Stimulated activated naive CD8-positive, alpha-beta T cell treated with anti-CD3 and anti-CD28 coated beads, Interleukin-15, amount 100 ng/mL, for 72 hours (primary cell): ENCODE results near the gene EPB41.

Source experiments
- ATAC-seq: fragments of 150-1000 bp; cut with Tn5 transposase; 2 replicates; pipeline ENCODE4 v1.10.0; 2021; ENCODE audit warnings: mild to moderate bottlenecking, moderate library complexity
- DNase-seq, 2 donors: peaks; one replicate each; pipeline ENCODE4 v3.0.0; 2021 to 2022
- H3K27ac Mint-ChIP-seq, 2 donors: one replicate each; pipeline ENCODE4 v1.8.0; 2022; ENCODE audit warnings: mild to moderate bottlenecking in 2 of 2, mixed read lengths in 2 of 2, moderate library complexity in 2 of 2
- H3K27me3 Mint-ChIP-seq: one replicate; pipeline ENCODE4 v1.8.0; 2022; ENCODE audit warnings: mixed read lengths
- H3K4me1 Mint-ChIP-seq: one replicate; pipeline ENCODE4 v1.8.0; 2022; ENCODE audit warnings: mild to moderate bottlenecking, mixed read lengths
- H3K4me3 Mint-ChIP-seq, 2 donors: one replicate each; pipeline ENCODE4 v1.8.0; 2022; ENCODE audit warnings: mild to moderate bottlenecking in 2 of 2, mixed read lengths in 2 of 2, moderate library complexity in 1 of 2
- H3K9me3 Mint-ChIP-seq, 2 donors: one replicate each; pipeline ENCODE4 v1.8.0; 2022; ENCODE audit warnings: mixed read lengths in 2 of 2

The EPB41 gene

DNA sequence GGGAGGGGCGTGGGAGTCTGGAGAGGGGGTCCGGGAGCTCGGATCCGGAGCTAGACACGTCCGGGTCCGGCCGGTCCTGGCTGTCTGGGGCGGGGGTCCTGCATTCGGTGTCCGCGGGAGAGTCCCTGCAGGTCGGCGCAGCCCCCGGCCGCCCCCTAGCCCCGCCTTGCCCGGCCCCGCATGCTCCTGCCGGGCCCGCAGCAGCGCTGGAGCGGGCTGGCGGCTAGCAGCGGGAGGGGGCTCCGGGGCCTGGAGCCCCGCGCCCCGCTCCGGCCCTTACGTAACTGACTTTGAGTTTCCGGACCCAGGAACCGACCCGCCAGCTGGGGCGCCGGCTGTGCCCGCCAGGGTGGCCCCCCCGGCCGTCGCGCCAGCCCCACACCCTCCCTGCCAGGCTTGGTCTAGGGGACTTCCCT lies 26.9 kb upstream of the EPB41 start:
- Mint-ChIP-seq H3K9me3 (no peaks in the 10 kb centered on the region), H3K4me3 (peak overlapping the region; percentile 91 to 98), H3K4me1 (peaks cover 71% of the 10 kb centered on the region), H3K27ac (peak overlapping the region; percentile 93 to 95), H3K27me3 (no peaks in the 10 kb centered on the region)
- DNase-seq (peak in 1 of 2 donors; percentile 33), ATAC-seq (peak; percentile 10)

DNA sequence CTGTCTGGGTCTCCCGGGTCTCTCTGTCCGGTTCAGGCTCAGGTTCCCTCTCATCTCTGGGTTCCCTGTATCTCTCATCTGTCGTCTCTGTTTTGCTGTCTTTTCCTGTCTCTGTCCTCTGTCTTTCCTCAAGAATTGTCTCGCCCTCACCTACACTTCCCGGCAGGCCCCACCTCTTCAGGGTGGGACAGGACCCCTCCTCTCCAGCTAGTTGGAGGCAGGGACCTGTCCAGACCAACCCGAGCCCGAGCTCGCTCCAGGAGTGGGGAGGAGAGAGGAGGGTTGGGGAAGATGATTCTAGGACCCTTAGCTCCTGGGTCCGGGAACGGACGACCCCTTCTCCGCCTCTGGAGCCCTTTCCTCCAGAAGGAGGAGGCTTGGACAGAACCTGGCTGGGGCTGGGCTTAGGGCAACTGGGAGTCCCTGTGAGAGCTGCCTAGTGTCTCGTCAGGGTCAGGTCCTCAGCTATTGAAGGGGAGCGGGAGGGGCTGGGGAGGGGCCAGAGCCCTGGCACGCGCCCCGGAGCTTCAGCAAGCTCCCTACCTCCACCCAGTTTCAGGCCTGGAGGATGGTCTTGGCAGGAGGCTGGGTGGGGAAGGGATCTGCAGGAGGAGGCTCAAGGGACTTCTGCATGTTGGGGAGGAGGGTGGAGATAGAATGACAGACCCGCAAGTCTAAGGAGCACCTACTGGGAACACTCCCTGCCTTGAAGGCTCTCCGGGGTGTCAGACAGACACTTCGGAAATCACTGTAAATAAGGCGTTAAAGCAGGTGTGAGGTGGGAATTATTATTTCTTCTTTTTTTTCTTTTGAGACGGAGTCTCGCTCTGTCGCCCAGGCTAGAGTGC lies 26.3 kb upstream of the EPB41 start:
- no peak for ATAC-seq
- Mint-ChIP-seq H3K9me3 (no peaks in the 10 kb centered on the region), H3K4me1 (peaks cover 71% of the 10 kb centered on the region), H3K4me3 (peak overlapping the region; percentile 91 to 98), H3K27ac (peak overlapping the region; percentile 92 to 93), H3K27me3 (no peaks in the 10 kb centered on the region)
- no peak for DNase-seq

DNA sequence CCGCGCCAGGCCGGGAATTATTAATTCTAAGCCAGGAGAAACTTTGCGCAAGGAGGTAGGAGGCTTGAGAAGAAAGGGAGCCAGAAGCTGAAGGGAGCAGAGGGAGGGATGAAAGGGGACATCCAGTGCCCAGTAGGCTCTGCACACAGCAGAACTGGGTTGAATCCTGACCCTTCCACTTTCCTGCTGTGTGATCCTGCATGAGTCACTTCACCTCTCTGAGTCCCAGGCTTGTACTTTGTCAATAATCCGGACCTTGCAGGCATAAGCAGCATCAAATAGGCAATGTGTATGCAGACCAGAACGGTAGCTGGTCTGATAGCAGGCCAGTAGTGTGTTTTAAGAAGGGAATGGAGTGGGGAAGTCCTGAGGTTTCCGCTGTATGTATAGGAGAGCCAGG lies 25.5 kb upstream of the EPB41 start:
- Mint-ChIP-seq H3K27ac (no peak overlapping the region), H3K4me3 (no peak overlapping the region), H3K9me3 (no peaks in the 10 kb centered on the region), H3K27me3 (no peaks in the 10 kb centered on the region), H3K4me1 (peaks cover 76% of the 10 kb centered on the region)
- DNase-seq (no peak), ATAC-seq (no peak)

DNA sequence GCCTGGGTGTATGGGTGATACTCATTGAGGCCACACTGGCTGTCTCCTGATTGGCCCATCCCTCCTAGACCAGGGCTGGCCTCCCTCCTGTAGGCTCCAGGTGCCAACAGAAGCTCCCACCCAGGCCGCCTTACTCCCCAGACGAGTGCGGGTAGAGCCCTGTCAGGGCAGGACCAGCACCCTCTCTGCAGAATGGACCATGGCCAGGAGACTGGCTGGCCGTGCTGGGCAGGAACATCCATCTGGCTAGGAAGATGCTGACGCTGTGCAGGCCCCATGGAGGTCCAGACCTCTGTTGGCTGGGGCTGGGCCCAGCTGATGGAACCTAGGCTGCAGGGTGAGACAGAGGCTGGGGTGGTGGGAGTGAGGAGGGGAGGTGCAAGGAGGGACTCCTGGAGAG lies 25.0 kb upstream of the EPB41 start:
- ATAC-seq (no peak), DNase-seq (no peak)
- H3K27ac Mint-ChIP-seq, result no peak overlapping the region
- no peaks in the 10 kb centered on the region for H3K9me3 Mint-ChIP-seq
- no peaks in the 10 kb centered on the region for H3K27me3 Mint-ChIP-seq
- H3K4me3 Mint-ChIP-seq, result no peak overlapping the region
- H3K4me1 Mint-ChIP-seq, result peaks cover 71% of the 10 kb centered on the region

DNA sequence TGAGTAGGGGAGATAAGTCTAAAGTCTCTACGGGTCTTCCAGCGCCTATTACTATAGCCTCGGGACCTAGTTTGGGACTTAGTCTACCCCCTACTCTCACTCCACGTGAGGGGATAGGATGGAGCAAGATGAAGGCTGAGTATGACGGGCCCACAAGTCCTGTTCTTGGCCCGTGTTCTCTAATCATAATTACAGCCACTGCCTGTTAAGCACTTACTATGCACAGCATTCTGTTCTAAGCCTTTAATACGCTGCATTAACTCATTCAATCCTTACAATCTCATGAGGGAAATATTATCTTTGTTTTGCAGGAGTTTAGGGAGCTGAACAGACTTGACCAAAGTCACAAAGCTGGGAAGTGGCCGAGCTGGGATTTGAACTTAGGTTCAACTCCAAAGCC lies 23.9 kb upstream of the EPB41 start:
- no peak for DNase-seq
- no peaks in the 10 kb centered on the region for H3K9me3 Mint-ChIP-seq
- H3K4me1 Mint-ChIP-seq, result peaks cover 61% of the 10 kb centered on the region
- H3K4me3 Mint-ChIP-seq, result no peak overlapping the region
- no peak for ATAC-seq
- no peaks in the 10 kb centered on the region for H3K27me3 Mint-ChIP-seq
- no peak overlapping the region for H3K27ac Mint-ChIP-seq

DNA sequence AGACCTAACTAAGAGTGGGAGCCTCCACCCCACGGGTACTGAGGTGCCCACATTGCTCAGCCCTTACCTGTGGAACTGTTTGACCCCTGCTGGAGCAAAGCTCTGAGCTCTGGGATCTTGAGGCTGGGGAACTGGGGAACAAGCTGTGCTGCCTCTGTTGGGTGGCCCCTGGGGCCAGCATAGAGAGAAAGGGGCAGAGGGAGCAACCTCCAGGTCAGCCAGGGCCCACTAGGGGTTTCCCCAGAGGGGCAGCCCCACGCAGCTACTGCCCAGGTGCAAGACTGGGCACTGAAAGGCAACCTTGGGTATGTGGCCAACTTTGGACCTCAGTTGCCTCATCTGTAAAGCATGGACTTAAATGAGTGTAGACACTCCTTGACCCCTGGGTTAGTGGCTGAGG lies 23.5 kb upstream of the EPB41 start:
- ATAC-seq, result no peak
- H3K4me3 Mint-ChIP-seq, result no peak overlapping the region
- H3K4me1 Mint-ChIP-seq, result peaks cover 57% of the 10 kb centered on the region
- DNase-seq, result no peak
- no peaks in the 10 kb centered on the region for H3K9me3 Mint-ChIP-seq
- H3K27me3 Mint-ChIP-seq, result no peaks in the 10 kb centered on the region
- H3K27ac Mint-ChIP-seq, result peak overlapping the region in 1 of 2 donors; percentile 42

DNA sequence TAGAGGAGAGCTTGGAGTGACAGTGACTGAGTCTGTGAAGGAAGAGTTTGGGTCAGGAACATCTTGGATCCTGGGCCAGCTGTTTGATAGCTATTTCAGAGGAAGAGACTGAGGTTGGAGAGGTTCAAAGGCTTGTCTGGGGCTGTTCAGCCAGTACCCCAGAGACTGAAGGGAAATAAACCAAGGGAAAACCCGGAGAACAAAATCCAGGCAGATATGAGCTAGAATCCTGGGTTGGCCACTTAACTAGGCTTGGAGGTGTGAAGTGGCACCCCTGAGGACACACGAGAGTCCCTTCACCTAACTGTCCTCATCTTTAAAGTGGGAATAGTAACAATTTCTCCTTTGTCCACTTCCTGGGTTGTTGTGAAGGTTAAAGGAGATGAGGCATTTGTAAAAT lies 23.1 kb upstream of the EPB41 start:
- peaks cover 54% of the 10 kb centered on the region for H3K4me1 Mint-ChIP-seq
- no peak overlapping the region for H3K4me3 Mint-ChIP-seq
- H3K27me3 Mint-ChIP-seq, result no peaks in the 10 kb centered on the region
- H3K27ac Mint-ChIP-seq, result no peak overlapping the region
- ATAC-seq (no peak), DNase-seq (no peak)
- H3K9me3 Mint-ChIP-seq, result no peaks in the 10 kb centered on the region

DNA sequence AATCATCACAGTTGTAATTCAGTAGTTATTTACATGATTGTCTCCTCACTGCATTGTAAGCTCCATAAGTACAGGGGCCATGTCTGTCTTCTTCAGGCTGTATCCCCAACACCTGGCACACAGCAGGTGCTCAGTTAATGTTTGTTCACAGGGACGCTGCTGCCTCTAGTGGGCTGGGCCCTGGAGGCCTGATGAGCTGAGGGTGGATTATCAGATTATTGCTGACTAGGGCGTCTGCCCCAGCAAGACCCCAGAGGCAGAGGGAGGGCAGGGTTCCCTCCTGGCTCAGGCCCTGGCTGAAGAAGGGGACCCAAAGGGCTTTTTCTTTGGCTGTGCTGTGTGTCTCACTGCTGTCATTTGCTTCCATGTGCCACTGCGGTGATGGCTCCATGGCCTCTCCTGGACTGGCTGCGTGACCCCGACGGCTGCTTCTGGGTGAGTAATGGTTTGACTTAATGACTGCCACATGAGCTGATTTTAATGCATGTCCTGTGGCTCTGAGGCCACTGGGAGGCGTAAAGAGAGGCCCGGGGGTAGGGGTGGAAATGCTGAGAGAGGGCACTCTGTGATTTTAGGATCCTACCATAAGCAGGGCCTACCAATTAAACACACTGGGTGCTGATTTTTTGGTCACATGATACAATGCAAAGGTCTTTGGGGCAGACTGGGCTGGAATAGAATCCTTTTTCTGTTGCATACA lies 20.8 kb upstream of the EPB41 start:
- no peak overlapping the region for H3K4me3 Mint-ChIP-seq
- no peaks in the 10 kb centered on the region for H3K27me3 Mint-ChIP-seq
- peaks cover 56% of the 10 kb centered on the region for H3K4me1 Mint-ChIP-seq
- DNase-seq (peak in 1 of 2 donors; percentile 23), ATAC-seq (peak; percentile 67)
- H3K27ac Mint-ChIP-seq, result peak overlapping the region in 1 of 2 donors; percentile 19
- H3K9me3 Mint-ChIP-seq, result no peaks in the 10 kb centered on the region

DNA sequence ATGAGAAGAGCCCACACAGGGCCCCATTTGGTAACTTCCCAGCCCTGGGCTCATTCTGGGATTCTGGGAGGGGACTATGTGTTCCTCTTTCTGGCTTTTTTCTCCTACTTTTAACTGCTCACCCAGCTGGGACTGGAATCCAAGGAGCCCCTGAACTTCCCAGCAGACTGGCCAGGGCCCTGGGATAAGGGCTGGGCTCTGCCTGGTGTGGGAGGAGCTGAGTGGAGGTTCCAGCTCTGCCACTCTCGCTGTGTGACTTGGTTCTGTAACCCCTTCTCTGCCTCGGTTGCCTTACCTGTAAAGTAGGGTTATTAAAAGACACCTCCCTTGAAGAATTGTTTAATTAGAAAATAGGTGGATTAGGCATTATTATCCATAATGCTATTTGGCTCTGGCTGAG lies 19.6 kb upstream of the EPB41 start:
- no peak for ATAC-seq
- Mint-ChIP-seq H3K9me3 (no peaks in the 10 kb centered on the region), H3K27me3 (no peaks in the 10 kb centered on the region), H3K4me1 (peaks cover 53% of the 10 kb centered on the region), H3K4me3 (no peak overlapping the region), H3K27ac (peak overlapping the region in 1 of 2 donors; percentile 76)
- no peak for DNase-seq

DNA sequence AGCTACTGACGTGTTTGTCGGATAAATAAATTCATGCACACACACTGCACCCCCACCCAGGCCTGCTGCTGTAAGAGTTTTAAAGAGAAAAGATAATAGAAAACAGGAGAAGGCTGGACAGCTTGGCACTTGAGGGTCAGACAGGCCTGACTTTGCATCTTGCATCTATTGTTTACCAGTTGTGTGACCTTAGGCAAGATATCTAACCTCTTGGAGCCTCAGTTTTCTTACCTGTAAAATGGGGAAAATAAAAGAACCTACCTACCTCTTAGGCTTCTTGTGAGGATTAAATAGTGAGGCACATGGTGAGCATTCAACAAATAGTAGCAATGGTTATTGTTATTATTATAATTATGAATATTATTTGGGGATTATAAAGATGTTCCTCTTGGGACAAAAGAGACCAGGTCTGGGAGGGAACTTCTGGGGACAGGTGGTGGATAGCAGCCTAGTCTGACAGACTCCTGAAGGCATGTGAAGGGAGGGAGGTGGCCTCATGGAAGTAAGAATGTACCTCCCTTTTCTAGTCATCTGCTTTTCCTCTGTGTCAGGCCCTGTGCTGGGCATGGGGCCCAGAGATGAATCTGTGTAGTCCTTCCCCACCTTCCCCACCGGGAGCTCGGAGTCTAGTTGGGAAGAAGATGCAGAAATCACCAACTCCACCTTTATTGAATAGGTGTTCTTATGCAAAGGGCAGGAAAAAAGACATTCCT lies 18.3 kb upstream of the EPB41 start:
- Mint-ChIP-seq H3K4me1 (peaks cover 42% of the 10 kb centered on the region), H3K27ac (peak overlapping the region in 1 of 2 donors; percentile 60), H3K9me3 (no peaks in the 10 kb centered on the region), H3K4me3 (no peak overlapping the region), H3K27me3 (no peaks in the 10 kb centered on the region)
- no peak for ATAC-seq
- no peak for DNase-seq

DNA sequence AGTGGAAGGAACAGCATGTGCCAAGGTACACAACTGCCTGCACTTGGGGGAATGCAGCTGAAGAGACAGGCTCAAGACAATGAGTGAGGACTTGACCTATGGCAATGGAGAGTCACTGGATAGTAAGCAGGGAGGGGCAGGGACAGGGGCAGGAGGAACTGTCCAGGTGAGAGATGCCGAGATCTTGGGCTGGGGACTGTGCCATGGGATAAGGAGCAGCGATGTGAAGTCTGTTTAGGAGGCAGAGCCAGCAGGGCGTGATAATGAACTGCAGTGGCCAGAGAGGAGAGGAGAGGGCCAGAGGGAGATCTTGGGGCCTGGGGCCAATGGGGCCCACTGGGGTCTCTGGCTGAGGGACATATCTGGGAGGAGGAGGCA lies 17.8 kb upstream of the EPB41 start:
- DNase-seq, result no peak

DNA sequence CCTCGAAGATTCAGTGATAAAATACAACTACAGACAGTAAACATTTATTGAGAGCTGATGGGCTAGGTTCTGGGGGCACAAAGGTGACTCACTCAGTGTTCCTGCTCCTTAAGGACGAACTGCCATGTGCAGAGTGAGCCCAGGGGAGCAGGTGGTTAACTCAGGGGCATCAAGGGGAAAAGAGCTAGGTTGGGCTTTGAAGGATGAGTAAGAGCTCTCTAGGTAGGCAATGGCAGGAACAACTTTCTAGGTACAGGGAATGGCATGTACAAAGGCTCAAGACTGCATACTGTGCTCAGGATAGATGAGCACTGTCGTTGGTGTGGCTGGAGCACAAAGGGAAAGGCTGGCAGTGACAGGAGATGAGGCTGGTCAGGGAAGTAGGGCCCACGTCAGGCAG lies 16.6 kb upstream of the EPB41 start:
- H3K4me3 Mint-ChIP-seq, result no peak overlapping the region
- no peaks in the 10 kb centered on the region for H3K9me3 Mint-ChIP-seq
- no peaks in the 10 kb centered on the region for H3K27me3 Mint-ChIP-seq
- peaks cover 39% of the 10 kb centered on the region for H3K4me1 Mint-ChIP-seq
- ATAC-seq (no peak), DNase-seq (no peak)
- H3K27ac Mint-ChIP-seq, result no peak overlapping the region

More for the DNA sequence above, 17.8 kb upstream of the EPB41 start:
- peaks cover 39% of the 10 kb centered on the region for H3K4me1 Mint-ChIP-seq
- no peaks in the 10 kb centered on the region for H3K27me3 Mint-ChIP-seq
- H3K4me3 Mint-ChIP-seq, result no peak overlapping the region
- peak overlapping the region in 1 of 2 donors; percentile 87 for H3K27ac Mint-ChIP-seq
- no peak for ATAC-seq
- H3K9me3 Mint-ChIP-seq, result no peaks in the 10 kb centered on the region

DNA sequence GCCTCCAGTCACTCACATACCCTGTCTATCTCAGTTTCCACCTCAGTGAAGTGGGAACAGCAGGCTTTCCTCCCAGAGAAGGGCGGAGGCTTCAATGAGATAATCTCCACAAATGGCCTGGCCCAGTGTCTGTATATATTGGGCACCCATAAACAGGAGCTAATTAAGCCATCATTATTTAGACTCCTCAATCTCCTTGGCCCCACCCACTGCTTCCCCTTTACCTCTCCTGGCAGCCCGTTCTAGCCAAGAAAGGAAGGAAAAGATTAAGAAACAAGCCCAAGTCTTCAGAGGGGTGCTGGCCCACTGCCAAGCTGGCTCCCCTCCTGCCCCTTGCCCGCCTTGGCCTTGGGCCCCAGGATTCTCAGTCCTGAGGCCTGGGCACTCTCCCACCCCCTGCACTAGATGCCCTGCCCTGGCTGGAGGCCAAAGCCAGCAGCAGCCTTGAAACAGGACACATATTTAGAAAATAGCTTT lies 15.9 kb upstream of the EPB41 start:
- no peaks in the 10 kb centered on the region for H3K9me3 Mint-ChIP-seq

DNA sequence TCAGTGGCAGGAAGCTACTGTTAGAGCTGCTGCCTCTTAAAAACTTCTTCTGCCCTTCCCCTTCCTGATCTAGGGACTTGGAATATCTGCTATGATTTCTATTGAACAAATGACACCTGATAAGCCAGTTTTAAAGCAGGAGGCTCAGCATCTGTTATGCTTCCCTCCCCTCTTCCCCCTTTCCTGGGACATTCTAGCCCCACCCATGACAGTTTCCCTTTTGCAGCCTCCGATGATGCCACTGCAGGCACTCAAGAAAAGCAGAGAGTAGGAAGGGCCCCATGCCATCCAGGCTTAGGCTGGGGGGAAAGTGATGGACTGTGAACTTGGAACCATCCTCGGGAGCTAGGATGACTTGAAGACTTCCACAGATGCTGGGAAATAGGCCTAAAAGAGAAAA lies 15.1 kb upstream of the EPB41 start:
- no peak for ATAC-seq
- Mint-ChIP-seq H3K4me1 (peaks cover 30% of the 10 kb centered on the region), H3K27ac (no peak overlapping the region), H3K4me3 (no peak overlapping the region), H3K27me3 (no peaks in the 10 kb centered on the region), H3K9me3 (no peaks in the 10 kb centered on the region)
- DNase-seq, result no peak

More for the DNA sequence above, 15.9 kb upstream of the EPB41 start:
- peaks cover 34% of the 10 kb centered on the region for H3K4me1 Mint-ChIP-seq
- H3K27ac Mint-ChIP-seq, result peak overlapping the region; percentile 20 to 35
- DNase-seq (no peak), ATAC-seq (no peak)
- no peaks in the 10 kb centered on the region for H3K27me3 Mint-ChIP-seq
- no peak overlapping the region for H3K4me3 Mint-ChIP-seq

DNA sequence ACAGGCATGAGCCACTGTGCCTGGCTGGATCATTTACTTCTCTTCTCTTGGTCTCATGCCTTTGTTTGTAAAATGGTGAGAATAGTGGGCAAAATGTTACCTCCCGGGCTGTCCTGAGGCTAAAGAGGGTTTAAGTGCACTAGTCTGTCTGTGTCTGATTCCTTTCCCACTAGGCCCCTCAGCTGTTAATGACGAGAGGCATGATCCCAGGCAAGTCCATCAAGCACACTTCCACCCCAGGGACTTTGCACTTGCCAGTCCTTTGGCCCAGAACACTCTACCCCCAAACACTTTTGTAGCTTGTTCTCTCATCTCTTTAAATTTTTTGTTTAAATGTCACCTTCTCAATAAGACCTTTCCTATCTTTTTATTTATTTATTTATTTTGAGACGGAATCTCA lies 13.8 kb upstream of the EPB41 start:
- H3K4me1 Mint-ChIP-seq, result peaks cover 30% of the 10 kb centered on the region
- H3K9me3 Mint-ChIP-seq, result no peaks in the 10 kb centered on the region
- ATAC-seq, result no peak
- no peak overlapping the region for H3K27ac Mint-ChIP-seq
- H3K4me3 Mint-ChIP-seq, result no peak overlapping the region
- no peak for DNase-seq
- H3K27me3 Mint-ChIP-seq, result no peaks in the 10 kb centered on the region

DNA sequence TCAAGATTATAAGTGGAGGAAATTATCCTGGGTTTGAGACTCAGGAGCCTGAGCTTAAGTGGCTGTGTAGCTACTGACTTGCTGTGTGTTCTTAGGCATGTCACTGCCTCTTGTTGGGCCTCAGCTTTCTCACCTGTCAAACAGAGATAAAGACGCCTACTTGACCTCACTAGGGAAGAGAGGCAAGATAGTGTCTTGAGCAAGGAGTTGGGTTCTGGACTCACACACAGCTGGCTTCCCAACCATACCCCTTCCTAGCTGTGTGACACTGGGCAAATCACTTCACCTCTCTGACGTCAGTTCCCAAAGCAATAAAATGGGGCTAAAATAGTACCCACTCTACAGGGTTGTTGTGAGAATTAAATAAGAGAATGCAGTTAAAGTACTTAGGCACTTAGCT lies 11.6 kb upstream of the EPB41 start:
- Mint-ChIP-seq H3K27ac (no peak overlapping the region), H3K4me3 (no peak overlapping the region), H3K27me3 (no peaks in the 10 kb centered on the region), H3K9me3 (no peaks in the 10 kb centered on the region), H3K4me1 (peaks cover 17% of the 10 kb centered on the region)
- no peak for DNase-seq
- ATAC-seq, result no peak
